ENCODE data around the gene SLC20A1. TPM values are rescaled to one million over a fixed set of nuclear protein-coding genes. Genes with fewer than 3 reads are reported as not detected.

The SLC20A1 gene, protein sequence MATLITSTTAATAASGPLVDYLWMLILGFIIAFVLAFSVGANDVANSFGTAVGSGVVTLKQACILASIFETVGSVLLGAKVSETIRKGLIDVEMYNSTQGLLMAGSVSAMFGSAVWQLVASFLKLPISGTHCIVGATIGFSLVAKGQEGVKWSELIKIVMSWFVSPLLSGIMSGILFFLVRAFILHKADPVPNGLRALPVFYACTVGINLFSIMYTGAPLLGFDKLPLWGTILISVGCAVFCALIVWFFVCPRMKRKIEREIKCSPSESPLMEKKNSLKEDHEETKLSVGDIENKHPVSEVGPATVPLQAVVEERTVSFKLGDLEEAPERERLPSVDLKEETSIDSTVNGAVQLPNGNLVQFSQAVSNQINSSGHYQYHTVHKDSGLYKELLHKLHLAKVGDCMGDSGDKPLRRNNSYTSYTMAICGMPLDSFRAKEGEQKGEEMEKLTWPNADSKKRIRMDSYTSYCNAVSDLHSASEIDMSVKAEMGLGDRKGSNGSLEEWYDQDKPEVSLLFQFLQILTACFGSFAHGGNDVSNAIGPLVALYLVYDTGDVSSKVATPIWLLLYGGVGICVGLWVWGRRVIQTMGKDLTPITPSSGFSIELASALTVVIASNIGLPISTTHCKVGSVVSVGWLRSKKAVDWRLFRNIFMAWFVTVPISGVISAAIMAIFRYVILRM
- total RNA-seq = 122 and 398 TPM in 2 replicates

DNA sequence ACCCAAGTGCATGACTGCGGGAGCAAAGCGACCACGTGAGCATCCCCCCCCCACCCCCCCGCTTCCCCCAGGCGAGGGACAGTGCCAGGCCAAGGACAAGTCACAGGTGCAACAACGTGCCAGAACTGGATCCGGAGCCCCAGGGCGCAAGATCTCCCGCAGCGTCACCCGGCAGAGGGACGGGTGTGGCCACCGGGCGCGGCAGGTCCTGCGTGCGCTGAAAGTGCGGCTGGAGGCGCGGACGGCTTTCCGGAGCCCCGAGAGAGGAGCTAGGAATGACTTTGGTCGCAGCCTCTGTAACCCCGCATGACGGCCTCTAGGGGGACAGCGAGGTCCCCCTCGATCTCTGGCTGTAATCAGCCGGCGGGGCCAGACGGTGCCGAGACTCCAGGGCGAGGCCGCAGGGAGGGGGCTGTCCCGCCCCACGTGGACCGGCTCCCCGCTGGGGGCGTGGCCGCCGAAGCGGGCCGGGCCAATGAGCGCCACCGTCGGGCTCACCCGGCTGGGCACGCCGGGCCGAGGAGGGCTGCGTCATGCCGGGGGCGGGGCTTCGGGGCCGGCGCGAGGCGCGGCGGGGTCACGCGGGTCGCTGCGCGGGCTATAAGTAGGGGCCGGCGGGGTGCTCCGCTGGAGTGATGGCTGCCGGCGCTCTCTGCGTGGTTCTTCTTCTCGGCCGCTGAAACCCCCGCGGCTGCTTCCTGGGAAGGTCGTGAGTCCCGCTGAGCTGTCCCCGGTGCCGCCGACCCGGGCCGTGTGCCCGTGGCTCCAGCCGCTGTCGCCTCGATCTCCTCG, at the start of gene SLC20A1:
Gene SLC20A1, plus strand, starts transcription at position 630 of the 792 bp plus-strand sequence. CDS start 890 bp downstream, outside the sequence.

Other genes starting within 250 kb of the SLC20A1 start
- 7.1 and 9.5 TPM in 2 replicates for gene RGPD8, start 212.3 kb upstream of the SLC20A1 start, total RNA-seq
- 51.6 and 84.6 TPM in 2 replicates for gene TTL, start 163.8 kb upstream of the SLC20A1 start, total RNA-seq
- 16.7 and 20.9 TPM in 2 replicates for gene POLR1B, start 103.5 kb upstream of the SLC20A1 start, total RNA-seq
- 7.0 and 12.5 TPM in 2 replicates for gene CHCHD5, start 61.3 kb upstream of the SLC20A1 start, total RNA-seq
- 0.11 TPM in 1 of 2 replicates, not detected in the other for gene NT5DC4, start 75.1 kb downstream of the SLC20A1 start, total RNA-seq
- gene CKAP2L, start 118.7 kb downstream of the SLC20A1 start, total RNA-seq = 3.9 and 15.8 TPM in 2 replicates
- gene IL1A, start 138.6 kb downstream of the SLC20A1 start, total RNA-seq = 0.12 and 0.22 TPM in 2 replicates
- gene IL1B, start 190.8 kb downstream of the SLC20A1 start, total RNA-seq = 0.77 and 1.7 TPM in 2 replicates

Measured in uterine smooth muscle cell (primary cell).